Activated B cell treated with CpG ODN at 0.5 μM for 24 hours (primary cell): Measurements from ENCODE around the gene GP1BB. TPM values are rescaled to one million over a fixed set of nuclear protein-coding genes. Genes with fewer than 3 reads are reported as not detected.

Experiments
- ATAC-seq: fragments of 200-7000 bp; cut with Tn5 transposase; one replicate; pipeline ENCODE4 v1.10.0; 2021; ENCODE audit warnings: low read depth, mild to moderate bottlenecking, moderate library complexity
- CTCF ChIA-PET: fragments of 350-600 bp; sonication (Branson Sonifier 250); formaldehyde crosslinking; loops from one replicate; lab custom pipeline; 2021; ENCODE audit warnings: antibody characterized with exemption; lab: Charles Lee
- POLR2A ChIA-PET: fragments of 350-600 bp; sonication (Branson Sonifier 250); formaldehyde crosslinking; loops from one replicate; lab custom pipeline; 2021; ENCODE audit warnings: antibody characterized with exemption; lab: Charles Lee
- DNase-seq: peaks from one replicate; pipeline ENCODE4 v3.0.0; 2022
- H3K27ac Mint-ChIP-seq: one replicate; pipeline ENCODE4 v1.8.0; 2020; ENCODE audit warnings: mixed read lengths
- H3K27me3 Mint-ChIP-seq: one replicate; pipeline ENCODE4 v1.8.0; 2021; ENCODE audit warnings: mixed read lengths
- H3K36me3 Mint-ChIP-seq: one replicate; pipeline ENCODE4 v1.8.0; 2021; ENCODE audit warnings: low read depth, mixed read lengths
- H3K4me1 Mint-ChIP-seq: one replicate; pipeline ENCODE4 v1.8.0; 2021; ENCODE audit warnings: mixed read lengths
- H3K4me3 Mint-ChIP-seq: one replicate; pipeline ENCODE4 v1.8.0; 2020; ENCODE audit warnings: mild to moderate bottlenecking, mixed read lengths
- H3K9me3 Mint-ChIP-seq: one replicate; pipeline ENCODE4 v1.8.0; 2020; ENCODE audit warnings: mixed read lengths
- intact Hi-C: fragments of 100-400 bp; cut with micrococcal nuclease; formaldehyde crosslinking; loops from one replicate; pipeline ENCODE4 v1.15.1; 2024
- total RNA-seq: library from RNA; stranded (reverse); gene quantifications from 2 replicates; pipeline ENCODE4 v1.2.3, GENCODE V29; 2022
- TF ChIP-seq, protein P1 (sequence below): fragments of 200-600 bp; IDR thresholded peaks from one replicate; pipeline ENCODE4 v1.8.0; 2022; ENCODE audit warnings: antibody characterized with exemption, mild to moderate bottlenecking

The GP1BB gene
- total RNA-seq, 1 donor from 2014 or later, result not detected

DNA sequence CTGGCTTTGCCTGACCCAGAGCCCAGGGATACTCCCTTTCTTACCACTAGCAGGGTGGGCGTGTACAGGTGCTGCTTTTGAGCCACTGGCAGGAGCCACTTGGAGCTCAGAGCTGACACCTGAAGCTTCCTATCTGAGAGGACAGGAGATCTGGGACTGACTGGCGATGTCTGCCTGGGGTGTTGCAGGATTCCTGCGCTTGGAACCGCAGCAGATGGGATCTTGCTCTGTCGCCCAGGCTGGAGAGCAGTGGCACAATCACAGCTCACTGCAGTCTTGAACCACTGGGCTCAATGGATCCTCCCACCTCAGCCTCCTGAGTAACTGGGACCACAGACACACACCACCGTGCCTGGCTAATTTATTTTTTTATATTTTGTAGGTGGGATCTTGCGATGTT is 17.7 kb downstream of the GP1BB start:
- DNase-seq, result no peak
- ChIA-PET POLR2A (no interaction called here), CTCF (interaction anchor here (0.9 kb wide), 1 partner anchor 10 kb away, joined by 3 read pairs; no protein-coding TSS in a partner anchor)
- ATAC-seq, result no peak
- no peaks in the 10 kb centered on the region for H3K27me3 Mint-ChIP-seq
- H3K4me3 Mint-ChIP-seq, result no peak overlapping the region
- no peaks in the 10 kb centered on the region for H3K36me3 Mint-ChIP-seq
- TF ChIP-seq, protein P1, sequence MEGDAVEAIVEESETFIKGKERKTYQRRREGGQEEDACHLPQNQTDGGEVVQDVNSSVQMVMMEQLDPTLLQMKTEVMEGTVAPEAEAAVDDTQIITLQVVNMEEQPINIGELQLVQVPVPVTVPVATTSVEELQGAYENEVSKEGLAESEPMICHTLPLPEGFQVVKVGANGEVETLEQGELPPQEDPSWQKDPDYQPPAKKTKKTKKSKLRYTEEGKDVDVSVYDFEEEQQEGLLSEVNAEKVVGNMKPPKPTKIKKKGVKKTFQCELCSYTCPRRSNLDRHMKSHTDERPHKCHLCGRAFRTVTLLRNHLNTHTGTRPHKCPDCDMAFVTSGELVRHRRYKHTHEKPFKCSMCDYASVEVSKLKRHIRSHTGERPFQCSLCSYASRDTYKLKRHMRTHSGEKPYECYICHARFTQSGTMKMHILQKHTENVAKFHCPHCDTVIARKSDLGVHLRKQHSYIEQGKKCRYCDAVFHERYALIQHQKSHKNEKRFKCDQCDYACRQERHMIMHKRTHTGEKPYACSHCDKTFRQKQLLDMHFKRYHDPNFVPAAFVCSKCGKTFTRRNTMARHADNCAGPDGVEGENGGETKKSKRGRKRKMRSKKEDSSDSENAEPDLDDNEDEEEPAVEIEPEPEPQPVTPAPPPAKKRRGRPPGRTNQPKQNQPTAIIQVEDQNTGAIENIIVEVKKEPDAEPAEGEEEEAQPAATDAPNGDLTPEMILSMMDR, result no peak
- no peaks in the 10 kb centered on the region for H3K9me3 Mint-ChIP-seq
- no peaks in the 10 kb centered on the region for H3K4me1 Mint-ChIP-seq
- intact Hi-C loops, result no loop called here
- H3K27ac Mint-ChIP-seq, result no peak overlapping the region

DNA sequence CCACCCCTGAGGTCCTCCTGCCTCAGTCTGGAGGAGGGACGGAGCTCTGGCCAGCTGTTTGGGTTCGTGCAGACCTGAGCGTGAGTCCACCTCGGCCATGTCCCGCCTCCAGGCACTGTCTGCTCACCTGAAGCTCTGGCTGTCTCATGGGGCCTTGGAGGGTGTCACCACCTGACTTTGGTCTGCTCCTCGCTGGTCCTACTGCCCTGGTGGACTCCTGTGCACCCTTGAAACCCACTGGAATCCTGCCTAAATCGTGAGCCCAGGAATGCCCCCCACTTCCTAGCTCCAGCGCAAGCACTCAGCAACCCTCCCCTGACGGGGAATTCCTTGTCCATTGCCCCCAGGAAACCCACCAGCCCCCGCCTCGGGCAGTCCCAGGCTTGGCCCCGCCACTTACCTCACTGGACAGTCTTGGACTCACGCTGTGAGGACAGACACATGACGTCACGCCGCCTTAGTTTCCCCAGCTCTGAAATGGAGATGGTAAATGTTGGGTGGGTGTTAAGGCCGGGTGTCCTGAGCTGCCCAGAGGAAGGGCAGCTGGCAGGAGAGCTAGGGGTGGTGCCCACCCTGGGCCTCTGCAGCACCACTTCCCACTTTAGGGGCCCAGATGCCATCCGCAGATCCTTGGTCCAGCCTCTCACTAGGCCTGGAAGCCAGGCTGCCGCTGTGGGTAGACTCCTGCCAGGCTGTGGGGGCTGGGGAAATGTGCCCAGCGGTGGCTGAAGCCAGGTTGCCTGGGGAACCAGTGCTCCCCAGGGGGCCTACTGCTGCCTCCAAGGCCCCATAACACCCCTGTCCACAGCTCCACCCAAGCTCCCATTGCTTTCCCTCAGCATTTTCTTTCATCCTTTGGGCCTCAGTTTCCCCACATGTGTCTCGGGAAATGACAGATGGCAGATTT is 19.1 kb downstream of the GP1BB start:
- no peak for ATAC-seq
- CTCF ChIA-PET, result no interaction called here
- POLR2A ChIA-PET, result interaction anchor here (0.6 kb wide), 1 partner anchor 178 kb away, joined by 7 read pairs; no protein-coding TSS in a partner anchor
- TF ChIP-seq, protein P1, result no peak
- Mint-ChIP-seq H3K36me3 (no peaks in the 10 kb centered on the region), H3K27me3 (no peaks in the 10 kb centered on the region), H3K4me1 (no peaks in the 10 kb centered on the region), H3K9me3 (no peaks in the 10 kb centered on the region), H3K27ac (no peak overlapping the region), H3K4me3 (no peak overlapping the region)
- no peak for DNase-seq
- intact Hi-C loops, result no loop called here

DNA sequence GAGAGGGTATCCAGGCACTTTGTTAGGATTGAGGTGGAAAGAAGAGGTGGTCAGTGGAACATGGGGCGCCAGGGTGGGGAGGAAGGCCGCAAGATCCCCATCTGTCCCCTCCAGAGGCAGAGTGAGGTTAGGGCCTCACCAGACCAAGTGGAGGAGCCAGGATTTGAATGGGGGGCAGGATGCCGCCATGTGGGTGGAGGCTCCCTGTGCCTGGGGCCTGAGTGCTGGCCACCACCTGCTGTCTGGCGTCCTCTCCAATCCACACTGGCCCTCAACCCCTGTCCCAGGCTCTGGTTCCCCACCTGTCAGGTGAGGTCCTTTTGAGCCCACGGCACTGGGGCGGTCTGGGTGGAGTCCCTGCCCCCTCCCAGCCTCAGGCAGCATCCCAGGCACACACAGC is 19.7 kb downstream of the GP1BB start:
- intact Hi-C loops, result no loop called here
- ChIA-PET CTCF (no interaction called here), POLR2A (no interaction called here)
- H3K4me3 Mint-ChIP-seq, result no peak overlapping the region
- DNase-seq, result no peak
- no peaks in the 10 kb centered on the region for H3K9me3 Mint-ChIP-seq
- no peaks in the 10 kb centered on the region for H3K27me3 Mint-ChIP-seq
- H3K27ac Mint-ChIP-seq, result no peak overlapping the region
- TF ChIP-seq, protein P1, result no peak
- H3K36me3 Mint-ChIP-seq, result no peaks in the 10 kb centered on the region
- H3K4me1 Mint-ChIP-seq, result no peaks in the 10 kb centered on the region
- no peak for ATAC-seq

DNA sequence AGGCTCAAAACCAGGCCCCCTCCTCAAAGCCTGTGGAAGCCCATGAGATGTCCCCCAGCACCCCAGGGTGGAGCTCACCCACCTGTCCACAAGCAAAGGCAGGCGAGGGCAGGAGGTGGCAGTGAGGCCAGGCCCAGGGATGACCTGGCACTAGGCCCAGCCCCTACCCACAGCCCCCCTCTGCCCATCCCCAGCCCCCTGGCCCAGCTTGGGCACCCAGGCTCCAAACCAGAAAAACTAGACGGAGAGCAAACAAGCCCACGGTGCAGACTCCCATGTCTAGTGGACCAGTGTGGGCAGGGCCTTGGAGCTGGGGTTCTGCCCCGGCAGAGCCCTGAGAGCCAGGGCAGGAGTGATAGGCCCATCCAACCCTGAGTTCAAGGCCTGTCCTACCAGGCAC is 20.3 kb downstream of the GP1BB start:
- intact Hi-C loops, result no loop called here
- no peaks in the 10 kb centered on the region for H3K36me3 Mint-ChIP-seq
- DNase-seq (no peak), ATAC-seq (no peak)
- no peaks in the 10 kb centered on the region for H3K27me3 Mint-ChIP-seq
- no peak overlapping the region for H3K4me3 Mint-ChIP-seq
- H3K27ac Mint-ChIP-seq, result no peak overlapping the region
- H3K9me3 Mint-ChIP-seq, result no peaks in the 10 kb centered on the region
- TF ChIP-seq, protein P1, result no peak
- CTCF ChIA-PET, result no interaction called here
- no peaks in the 10 kb centered on the region for H3K4me1 Mint-ChIP-seq
- POLR2A ChIA-PET, result no interaction called here

DNA sequence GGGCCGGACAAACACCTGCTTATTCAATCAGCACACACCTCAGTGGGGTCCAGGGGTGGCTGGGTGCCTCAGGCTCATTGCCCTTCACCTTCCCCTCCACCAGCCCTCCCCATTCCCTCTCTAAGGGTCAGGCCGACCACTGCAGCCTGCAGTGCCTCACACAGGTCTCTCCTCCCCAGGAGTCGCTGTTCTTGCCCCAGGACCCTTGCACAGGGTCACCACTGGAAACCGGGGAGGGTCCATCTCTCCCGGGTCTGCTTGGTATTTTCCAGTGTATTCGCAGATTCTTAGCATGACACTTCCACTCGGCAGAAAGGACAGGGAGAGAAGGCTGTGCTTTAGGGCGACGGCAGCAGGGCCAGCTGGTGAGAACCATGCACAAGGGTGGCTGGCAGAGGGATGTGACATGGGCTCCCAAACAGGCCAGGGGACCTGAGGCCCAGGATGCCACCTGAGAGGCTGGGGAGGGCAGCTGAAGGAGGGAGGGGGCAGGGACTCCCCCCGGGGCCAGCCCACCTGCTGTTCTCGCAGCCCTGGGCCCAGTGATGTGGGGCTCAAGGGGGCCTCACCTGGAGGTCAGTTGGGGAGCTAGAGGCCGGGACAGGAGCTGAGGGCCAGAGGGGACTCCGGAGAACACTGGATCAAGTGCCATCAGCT is 21.1 kb downstream of the GP1BB start:
- Mint-ChIP-seq H3K9me3 (no peaks in the 10 kb centered on the region), H3K27me3 (no peaks in the 10 kb centered on the region), H3K4me3 (no peak overlapping the region), H3K36me3 (no peaks in the 10 kb centered on the region), H3K4me1 (no peaks in the 10 kb centered on the region), H3K27ac (no peak overlapping the region)
- intact Hi-C loops, result no loop called here
- TF ChIP-seq, protein P1, result no peak
- no peak for DNase-seq
- ChIA-PET CTCF (no interaction called here), POLR2A (no interaction called here)
- no peak for ATAC-seq
